GM21825 (cell line): ENCODE data around the gene ACER3.
"Not testable (repeated sequence)": the region's sequence is repeated elsewhere in the genome, so short reads cannot be mapped to it uniquely, and the experiment has no call there.

ENCODE experiments used
- ATAC-seq: cut with Tn5 transposase; IDR thresholded peaks from one replicate; pipeline ENCODE4 v1.9.1; 2021; ENCODE audit warnings: mild to moderate bottlenecking, moderate library complexity; ENCODE audit not compliant: unreplicated experiment

Gene ACER3

DNA sequence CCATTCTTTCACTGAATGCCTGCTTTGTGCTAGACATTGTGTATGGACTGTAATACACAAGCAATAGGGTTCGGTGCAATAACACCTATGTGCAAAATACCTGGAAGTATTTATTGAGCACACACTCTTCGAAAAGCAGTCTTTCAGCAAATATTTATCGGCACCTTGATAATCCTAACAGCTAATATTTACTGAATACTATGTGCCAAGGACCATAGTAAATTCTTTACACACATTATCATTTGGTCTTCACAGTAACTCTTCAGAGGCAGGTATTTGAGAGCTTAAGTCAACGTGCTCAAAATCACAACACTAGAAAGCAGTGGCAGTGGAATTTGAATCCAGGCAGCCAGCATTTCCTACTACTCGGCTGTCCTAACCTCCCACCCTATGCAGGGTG lies 175.7 kb downstream of the ACER3 start:
- ATAC-seq: no peak

DNA sequence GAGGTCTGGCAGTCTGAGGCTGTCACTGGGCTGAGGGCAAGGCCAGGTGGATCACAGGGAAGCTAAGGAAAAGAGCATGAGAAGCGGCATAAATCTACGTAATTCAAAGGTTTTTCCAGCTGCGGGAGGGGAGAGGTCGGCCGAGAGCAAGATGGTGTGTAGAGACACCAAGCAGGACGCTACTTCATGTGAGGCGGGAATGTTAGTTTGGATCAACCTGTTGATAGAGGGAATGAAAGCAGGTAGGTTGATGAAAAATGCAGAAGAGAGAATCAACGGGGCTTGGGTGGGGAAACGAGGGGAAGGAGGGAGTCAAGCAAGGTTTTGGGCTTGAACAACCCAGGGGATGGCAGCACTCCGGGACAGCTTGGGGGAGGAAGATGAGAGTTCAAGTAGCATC lies 176.3 kb downstream of the ACER3 start:
- no peak for ATAC-seq

DNA sequence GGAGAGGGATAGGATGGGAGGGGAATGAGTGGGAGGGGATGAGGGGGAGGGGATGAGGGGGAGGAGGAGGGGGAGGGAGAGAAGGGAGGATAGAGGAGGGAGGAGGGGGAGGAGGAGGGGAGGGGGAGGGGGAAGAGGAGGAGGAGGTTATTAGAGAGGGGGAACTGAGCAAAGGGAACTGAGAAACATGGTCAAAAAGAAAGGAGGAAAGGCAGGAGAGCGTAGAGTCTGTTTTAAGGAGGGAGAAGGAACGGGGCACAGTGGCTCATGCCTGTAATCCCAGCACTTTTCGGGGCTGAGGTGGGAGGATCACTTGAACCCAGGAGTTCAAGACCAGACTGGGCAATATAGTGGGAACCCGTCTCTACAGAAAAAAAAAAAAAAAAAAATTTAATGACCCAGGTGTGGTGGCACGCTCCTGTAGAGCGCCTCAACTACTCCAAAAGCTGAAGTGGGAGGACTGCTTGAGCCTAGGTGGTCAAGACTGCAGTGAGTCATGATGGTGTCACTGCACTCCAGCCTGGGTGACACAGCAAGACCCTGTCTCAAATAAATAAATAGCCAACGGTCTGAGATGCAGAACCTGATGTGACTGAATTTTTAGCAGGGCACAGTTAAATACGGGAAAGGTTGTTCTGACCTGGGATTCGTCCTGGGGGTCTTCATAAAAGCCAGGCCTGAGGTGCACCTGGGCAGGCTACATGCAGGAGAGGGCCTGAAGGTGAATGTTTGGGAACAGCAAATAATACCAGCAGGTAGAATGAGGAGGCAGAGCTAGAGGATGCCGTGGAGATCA lies 177.5 kb downstream of the ACER3 start:
- ATAC-seq: no peak

DNA sequence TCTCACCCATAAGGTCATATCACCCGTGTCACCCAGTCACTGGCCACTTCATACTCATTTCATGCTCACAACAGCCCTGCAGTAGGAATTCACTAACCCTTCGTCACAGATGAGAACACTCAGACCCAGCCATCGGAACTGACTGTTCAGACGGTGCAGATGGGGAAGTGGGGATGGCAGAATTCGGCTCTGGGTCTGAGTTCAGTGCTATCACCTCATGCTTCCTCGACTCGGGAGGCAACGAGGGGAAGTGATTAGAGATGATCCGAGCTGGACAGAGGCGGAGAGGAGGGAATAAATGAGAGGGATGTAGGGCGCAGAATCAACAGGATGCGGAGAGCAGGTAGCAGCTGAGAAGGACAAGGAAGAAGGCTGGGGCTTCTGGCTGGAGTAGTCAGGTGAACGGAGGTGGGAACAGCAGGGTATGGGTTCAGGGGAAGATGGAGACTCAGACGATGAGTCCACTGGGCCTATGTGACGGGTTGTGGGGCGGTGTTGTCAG lies 178.2 kb downstream of the ACER3 start:
- no peak for ATAC-seq

DNA sequence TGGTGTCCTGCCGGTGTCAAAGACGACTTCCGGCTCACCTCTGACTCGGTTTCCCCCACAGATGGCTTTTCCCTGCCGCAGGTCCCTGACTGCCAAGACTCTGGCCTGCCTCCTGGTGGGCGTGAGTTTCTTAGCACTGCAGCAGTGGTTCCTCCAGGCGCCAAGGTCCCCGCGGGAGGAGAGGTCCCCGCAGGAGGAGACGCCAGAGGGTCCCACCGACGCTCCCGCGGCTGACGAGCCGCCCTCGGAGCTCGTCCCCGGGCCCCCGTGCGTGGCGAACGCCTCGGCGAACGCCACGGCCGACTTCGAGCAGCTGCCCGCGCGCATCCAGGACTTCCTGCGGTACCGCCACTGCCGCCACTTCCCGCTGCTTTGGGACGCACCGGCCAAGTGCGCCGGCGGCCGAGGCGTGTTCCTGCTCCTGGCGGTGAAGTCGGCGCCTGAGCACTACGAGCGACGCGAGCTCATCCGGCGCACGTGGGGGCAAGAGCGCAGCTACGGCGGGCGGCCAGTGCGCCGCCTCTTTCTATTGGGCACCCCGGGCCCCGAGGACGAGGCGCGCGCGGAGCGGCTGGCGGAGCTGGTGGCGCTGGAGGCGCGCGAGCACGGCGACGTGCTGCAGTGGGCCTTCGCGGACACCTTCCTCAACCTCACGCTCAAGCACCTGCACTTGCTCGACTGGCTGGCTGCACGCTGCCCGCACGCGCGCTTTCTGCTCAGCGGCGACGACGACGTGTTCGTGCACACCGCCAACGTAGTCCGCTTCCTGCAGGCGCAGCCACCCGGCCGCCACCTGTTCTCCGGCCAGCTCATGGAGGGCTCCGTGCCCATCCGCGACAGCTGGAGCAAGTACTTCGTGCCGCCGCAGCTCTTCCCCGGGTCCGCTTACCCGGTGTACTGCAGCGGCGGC lies 179.0 kb downstream of the ACER3 start:
- no peak for ATAC-seq

DNA sequence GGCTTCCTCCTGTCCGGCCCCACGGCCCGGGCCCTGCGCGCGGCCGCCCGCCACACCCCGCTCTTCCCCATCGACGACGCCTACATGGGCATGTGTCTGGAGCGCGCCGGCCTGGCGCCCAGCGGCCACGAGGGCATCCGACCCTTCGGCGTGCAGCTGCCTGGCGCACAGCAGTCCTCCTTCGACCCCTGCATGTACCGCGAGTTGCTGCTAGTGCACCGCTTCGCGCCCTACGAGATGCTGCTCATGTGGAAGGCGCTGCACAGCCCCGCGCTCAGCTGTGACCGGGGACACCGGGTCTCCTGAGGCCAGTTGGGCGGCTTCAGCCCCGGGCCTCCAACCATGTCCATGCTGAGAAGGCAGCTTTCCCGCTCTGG lies 179.7 kb downstream of the ACER3 start:
- no peak for ATAC-seq

DNA sequence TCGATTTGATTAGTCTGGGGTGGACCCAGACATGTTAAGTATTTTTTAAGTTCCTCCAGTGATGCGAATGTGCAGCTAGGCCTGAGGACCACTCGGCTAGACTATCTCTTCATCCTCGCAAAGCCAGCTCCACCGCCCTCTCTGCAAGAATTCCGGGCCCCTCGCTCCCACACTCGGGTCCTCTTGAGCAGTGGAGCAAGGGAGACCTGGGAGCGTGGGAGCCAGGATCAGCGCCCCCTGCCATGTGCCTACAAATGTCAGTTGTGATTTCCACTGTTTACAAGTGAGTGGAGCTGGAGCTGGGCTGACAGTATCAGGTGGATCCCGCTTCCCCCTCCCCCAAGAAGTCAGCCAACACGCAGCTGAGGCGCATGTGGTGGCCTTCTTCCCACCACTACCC lies 180.2 kb downstream of the ACER3 start:
- ATAC-seq: no peak

DNA sequence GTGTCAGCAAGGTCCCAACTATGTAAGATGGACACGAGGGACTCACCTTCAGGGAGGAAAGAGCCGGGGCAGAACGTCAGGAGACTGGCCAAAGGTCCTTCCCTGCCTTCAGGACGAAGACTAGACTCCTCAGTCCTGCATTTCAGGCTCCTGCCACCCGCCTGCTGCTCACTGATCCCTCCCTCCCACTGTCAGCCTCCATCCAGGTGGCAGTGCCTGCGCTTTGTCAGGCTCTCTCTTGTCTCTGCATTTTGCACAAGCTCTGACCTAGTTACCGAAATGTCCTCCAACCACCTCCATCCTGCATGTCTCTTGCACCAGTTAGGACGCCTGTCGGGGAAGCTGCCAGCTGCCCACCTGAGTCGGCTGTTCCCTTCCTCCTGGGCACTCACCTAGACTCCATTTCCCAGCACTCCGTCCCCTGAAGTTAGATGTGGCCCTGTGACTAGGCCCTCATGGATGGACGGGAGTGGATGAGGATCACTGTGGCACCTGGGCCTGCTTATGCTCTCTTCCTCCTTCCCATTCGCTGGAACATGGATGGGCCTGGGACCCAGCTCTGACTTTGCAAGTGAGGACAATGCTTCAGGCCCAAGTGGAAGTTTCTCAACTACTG lies 181.5 kb downstream of the ACER3 start:
- no peak for ATAC-seq

DNA sequence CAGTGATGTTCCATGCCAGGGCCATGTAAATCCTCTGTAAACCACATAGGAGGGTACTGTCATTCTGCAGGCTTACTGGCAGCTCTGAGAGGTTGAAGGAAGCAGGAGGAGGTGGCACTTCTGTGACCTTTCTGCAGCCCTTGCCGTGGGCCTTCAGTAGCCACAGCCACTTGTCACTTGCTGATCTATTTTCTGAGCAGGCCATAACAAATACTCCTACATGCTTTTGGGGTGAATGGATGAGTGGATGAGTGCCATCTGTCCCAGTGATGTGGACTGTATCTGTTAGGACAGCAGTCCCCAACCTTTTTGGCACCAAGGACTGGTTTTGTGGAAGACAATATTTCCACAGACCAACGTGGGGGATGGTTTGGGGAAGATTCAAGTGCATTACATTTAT lies 183.6 kb downstream of the ACER3 start:
- no peak for ATAC-seq

DNA sequence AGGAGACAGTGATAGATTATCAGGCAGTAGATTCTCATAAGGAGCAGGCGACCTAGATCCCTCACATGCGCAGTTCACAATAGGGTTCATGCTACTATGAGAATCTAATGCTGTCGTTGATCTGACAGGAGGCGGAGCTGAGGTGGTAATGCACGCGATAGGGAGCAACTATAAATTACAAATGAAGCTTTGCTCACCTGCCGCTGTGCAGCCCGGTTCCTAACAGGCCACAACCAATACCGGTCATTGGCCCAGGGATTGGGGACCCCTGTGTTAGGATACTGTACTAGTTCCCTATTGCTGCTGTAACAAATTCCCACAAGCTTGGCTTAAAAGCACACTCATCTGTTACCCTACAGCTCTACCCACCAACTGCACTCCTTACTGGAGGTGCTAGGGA lies 184.2 kb downstream of the ACER3 start:
- ATAC-seq: no peak

DNA sequence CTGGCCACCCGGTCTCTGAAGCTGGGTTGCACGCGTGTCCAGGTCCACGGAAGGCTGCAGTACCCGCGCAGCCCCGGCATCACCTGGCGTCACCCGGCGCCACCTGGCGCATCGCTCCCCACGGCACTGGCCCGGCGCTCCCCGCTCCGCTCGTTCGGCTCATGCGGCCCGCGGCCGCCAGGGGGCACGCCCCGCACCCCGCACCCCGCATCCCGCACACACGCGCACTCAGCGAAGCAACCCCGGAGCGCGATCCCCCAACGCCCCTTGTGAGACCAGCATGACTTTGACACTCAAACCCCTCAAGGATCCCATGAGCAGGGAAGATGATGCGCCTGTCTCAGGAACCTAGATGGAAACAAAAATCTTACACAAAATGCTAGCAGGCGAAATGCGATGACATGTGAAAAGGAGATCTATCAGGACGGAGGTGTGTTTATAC lies 185.4 kb downstream of the ACER3 start:
- ATAC-seq: no peak

DNA sequence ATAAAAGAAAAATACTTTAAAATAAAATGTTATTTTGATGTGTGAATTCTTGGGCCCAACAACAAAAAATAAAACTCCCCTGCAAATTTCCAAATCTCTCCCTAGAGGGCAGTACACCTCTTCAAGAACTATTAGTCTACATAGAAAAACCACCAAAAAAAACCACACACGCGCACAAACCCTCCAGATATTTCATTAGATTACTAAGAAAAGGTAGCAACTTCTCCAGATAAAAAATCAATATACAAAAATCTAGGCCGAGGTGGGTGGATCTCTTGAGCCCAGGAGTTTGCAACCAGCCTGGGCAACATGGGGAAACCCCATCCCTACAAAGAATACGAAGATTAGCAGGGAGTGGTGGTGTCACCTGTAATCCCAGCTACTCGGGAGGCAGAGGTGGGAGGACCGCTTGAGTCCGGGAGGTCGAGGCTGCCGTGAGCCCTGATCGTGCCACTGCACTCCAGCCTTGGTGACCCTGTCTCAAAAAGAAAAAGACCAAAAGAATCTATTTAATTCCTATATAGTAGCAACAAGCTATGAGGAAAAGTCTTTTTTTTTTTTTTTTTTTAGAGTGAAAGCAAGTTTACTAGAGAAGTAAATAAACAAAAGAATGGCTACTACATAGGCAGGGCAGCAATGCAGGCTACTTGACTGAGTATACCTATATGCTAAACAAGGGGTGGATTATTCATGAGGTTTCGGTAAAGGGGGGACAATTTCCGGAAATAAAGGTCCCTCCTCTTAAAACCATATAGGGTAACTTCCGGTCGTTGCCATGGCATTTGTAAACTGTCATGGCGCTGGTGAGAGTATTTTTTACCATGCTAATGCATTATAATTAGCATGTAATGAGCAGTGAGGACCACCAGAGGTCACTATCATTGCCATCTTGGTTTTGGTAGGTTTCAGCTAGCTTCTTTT lies 186.5 kb downstream of the ACER3 start:
- ATAC-seq: peak; percentile 79

DNA sequence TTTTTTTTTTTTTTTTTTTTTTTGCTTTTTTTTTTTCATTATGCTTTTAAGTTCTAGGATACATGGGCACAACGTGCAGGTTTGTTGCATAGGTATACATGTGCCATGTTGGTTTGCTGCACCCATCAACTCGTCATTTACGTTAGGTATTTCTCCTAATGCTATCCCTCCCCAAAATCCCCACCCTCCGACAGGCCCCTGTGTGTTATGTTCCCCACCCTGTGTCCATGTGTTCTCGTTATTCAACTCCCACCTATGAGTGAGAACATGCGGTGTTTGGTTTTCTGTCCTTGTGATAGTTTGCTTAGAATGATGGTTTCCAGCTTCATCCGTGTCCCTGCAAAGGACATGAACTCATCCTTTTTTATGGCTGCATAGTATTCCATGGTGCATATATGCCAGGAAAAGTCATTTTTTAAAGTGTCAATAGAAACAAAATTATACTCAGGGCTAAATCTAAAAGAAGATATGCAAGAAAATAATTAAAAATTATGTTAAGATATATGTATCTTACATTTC lies 187.3 kb downstream of the ACER3 start:
- not testable (repeated sequence) for ATAC-seq

DNA sequence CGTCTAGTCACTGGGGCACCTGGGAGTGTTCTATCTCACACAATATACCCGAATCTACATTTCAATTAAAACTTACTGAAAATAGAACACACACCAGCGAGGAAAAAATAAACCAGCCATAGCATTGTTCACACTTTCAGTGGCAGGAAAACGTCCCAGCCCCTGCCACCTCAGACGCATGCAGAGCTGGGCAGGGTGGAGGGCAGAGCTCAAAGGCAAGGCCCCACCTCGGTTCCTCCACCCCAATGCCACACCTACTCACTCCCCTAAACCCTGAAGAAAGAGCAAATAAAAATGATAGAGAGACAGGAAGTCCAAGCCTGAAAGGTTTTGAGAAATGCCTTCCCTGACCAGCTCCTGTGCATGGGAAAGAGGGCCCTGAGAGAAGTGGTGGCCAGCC lies 188.3 kb downstream of the ACER3 start:
- ATAC-seq: no peak

DNA sequence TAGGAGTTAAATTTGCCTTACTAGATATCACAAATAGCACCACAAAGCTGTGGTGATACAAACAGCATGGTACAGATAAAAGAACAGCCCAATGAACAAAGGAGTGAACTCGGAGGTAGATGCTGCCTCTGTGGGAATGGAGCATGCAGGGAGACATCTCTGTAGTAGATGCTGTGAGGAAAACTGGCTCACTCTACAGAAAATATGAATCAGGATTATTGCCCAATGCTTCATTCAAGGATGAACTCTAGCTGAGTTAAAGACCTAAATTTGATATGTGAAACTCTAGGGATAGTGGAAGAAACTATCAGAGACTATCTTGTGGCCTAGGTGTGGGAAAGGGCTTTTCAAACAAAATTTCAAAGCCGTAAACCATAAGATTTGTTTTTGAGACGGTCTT lies 190.8 kb downstream of the ACER3 start:
- ATAC-seq: no peak

DNA sequence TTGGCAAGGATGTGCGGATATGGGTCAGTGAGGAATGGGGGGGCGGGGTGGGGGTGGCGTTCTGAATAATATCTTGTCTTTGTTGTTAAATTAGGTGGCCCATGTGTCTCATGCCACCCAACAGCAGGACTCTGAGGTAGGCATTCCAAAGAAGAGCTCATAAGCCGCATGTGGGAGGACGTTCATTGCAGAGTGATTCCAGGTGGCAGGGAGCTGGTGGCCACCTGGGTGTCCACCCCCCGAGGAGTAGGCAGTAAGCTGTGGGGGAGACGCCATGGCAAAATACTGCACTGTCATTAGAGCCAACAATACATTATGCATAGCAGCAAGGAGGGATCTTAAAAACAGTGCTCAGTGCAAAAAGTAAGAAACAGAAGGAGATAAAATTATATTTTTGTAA lies 191.8 kb downstream of the ACER3 start:
- ATAC-seq: no peak

DNA sequence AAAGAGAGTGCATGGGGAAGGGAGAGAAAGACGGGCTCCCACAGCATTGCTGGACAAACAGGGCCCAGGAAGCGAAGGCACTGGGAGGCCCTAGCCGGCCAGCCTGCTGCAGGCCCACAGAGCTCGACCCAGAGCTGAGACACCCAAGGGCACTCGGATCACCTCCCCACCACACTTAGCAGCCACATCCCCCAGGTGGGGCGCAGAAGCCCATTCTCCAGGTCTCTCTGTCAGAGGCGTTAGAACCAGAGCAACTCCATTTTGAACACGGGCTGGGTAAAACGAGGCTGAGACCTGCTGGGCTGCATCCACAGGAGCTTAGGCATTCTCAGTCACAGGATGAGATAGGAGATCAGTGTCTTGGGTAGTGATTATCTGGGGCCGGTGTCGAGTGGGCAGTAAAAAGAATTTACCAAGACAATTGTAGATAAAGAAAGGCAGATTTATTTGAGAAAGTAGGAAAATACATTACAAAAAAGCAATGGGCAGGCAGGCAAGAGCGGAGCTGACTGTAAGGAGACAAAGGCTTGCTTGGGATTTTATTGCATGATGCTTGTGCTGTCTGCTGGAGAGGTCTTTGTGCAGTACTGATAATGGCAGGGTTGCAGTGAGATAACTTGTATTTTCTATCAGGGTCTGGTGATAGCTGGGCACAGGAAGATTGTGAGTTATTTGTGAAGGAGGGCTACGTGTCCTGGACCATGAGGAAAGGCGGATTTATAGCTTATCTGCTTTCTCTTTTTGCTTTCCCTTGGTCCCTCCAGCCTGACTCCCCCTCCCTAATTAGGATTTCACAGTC lies 192.7 kb downstream of the ACER3 start:
- ATAC-seq: no peak

DNA sequence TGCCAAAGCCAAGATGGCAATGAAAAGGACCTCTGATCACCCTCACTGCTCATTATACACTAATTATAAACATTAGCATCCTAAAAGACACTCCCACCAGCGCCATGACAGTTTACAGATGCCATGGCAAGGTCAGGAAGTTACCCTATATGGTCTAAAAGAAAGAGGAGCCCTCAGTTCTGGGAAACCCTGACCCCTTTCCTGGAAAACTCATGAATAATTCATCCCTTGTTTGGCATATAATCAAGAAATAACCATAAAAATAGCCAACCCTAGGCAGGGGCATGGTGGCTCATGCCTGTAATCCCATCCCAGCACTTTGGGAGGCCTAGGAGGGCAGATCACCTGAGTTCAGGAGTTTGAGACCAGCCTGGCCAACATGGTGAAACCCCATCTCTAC lies 193.4 kb downstream of the ACER3 start:
- ATAC-seq: no peak

DNA sequence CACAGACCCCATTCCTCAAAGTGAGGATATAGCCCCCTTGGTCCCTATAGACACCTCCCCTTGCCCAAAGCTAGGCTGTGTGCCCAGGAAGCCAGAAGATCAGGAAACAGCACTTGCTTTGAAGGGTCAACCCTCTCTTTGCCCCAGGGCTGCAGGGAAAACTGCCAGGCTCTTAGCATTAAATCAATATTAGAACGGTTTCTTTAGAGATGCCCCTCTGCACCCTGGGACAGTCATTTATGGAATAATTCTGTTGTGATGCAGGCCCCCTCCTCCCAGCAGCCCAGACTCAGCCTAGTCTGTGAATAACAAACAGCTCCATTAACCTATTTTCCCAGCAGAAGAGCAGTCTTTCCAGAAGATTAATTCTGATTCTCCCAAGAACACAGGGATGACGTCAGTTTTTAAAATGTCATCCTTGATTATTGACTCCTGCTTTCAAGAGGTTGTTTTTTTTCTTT lies 194.4 kb downstream of the ACER3 start:
- ATAC-seq: no peak
